ENCODE results near the gene TMEM131L.

The TMEM131L gene

DNA sequence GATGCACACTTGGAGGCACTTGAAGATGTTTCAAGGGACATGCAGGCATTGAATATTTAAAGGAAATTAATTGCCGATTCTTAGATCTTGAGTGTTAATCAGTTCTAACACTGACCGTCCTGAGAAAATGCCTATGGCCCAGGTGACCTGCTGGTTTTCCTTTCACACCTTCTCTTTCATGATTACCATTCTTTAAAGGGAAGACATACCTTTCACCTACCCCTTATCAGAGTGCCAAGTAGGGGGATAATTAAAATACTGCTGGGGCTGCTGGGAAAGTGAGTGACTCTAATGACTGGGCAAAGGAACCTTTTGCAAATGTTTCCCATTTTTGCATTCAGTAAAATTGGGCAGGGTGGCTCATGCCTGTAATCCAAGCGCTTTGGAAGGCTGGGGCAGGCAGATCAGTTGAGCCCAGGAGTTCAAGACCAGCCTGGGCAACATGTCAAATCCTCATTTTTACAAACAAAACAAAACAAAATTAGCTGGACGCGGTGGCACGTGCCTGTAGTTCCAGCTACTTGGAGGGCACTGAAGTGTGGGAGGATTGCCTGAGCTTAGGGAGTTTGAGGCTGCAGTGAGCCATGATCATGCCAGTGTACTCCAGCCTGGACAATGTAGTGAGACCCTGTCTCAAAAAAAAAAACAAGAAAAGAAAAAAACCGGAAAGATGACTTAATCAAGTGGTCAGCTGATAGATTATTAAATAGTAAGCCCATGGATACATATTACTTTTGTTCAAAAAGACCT is 44.3 kb downstream of the TMEM131L start:
- peaks cover 55% of the 10 kb centered on the region for H3K4me1 ChIP-seq (ENCODE audit: control insufficient read depth, insufficient read depth, low read length)

DNA sequence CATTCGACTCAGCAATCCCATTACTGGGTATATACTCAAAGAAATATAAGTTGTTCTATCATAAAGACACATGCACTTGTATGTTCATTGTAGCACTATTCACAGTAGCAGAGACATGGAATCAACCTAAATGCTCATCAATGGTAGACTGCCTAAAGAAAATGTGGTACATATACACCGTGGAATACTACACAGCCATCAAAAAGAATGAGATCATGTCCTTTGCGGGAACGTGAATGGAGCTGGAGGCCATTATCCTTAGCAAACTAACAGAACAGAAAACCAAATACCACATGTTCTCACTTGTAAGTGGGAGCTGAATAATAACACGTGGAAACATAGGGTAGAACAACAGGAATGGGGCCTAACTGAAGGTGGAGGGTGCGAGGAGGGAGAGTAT is 44.9 kb downstream of the TMEM131L start:
- H3K36me3 ChIP-seq (ENCODE audit: insufficient read depth, low read length): no peaks in the 10 kb centered on the region
- H3K9ac ChIP-seq (ENCODE audit: low read depth, low read length): no peak overlapping the region
- no peak overlapping the region for H3K4me2 ChIP-seq (ENCODE audit: low read length)
- no peak overlapping the region for H3K4me3 ChIP-seq (ENCODE audit: low read length)
- H3K9me3 ChIP-seq (replicated peaks; ENCODE audit: low read length): no peaks in the 10 kb centered on the region
- peaks cover 53% of the 10 kb centered on the region for H3K4me1 ChIP-seq (ENCODE audit: control insufficient read depth, insufficient read depth, low read length)
- no peaks in the 10 kb centered on the region for H3K27me3 ChIP-seq (ENCODE audit: control insufficient read depth, insufficient read depth, low read length)

More for the DNA sequence above, 44.3 kb downstream of the TMEM131L start:
- no peak overlapping the region for H3K9ac ChIP-seq (ENCODE audit: low read depth, low read length)
- no peaks in the 10 kb centered on the region for H3K9me3 ChIP-seq (replicated peaks; ENCODE audit: low read length)
- no peak overlapping the region for H3K4me2 ChIP-seq (ENCODE audit: low read length)
- no peaks in the 10 kb centered on the region for H3K36me3 ChIP-seq (ENCODE audit: insufficient read depth, low read length)
- H3K27me3 ChIP-seq (ENCODE audit: control insufficient read depth, insufficient read depth, low read length): no peaks in the 10 kb centered on the region
- H3K4me3 ChIP-seq (ENCODE audit: low read length): no peak overlapping the region

DNA sequence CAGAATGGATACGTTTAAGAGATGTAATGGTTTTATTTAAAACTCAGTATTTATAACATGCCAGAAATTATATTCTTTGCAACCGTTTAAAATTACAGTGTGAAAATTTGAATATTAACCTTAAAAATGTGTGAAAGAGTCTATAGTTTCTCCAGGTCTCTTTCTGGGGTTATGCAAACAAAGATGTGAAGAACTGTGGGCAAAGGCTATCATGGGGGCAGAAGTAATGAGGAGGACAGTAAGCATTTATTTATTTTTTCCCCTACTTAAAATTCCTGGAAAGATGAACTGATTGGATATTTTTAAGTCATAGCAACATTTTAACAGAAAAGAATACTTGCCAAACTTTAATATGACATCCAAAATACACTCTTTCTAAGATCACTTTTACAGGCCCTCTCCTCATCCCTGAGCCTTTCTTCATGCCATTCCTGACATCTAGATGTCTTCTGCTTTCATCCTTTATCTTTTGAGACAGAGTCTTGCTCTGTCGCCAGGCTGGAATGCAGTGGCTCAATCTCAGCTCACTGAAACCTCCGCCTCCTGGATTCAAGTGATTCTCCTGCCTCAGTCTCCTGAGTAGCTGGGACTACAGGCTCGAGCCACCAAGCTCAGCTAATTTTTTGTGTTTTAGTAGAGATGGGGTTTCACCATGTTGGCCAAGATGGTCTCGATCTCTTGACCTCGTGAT is 46.1 kb downstream of the TMEM131L start:
- Histone ChIP-seq H3K4me2 (ENCODE audit: low read length) (peak overlapping the region; percentile 63), H3K4me3 (ENCODE audit: low read length) (no peak overlapping the region), H3K9ac (ENCODE audit: low read depth, low read length) (no peak overlapping the region), H3K36me3 (ENCODE audit: insufficient read depth, low read length) (no peaks in the 10 kb centered on the region), H3K27me3 (ENCODE audit: control insufficient read depth, insufficient read depth, low read length) (no peaks in the 10 kb centered on the region), H3K4me1 (ENCODE audit: control insufficient read depth, insufficient read depth, low read length) (peaks cover 43% of the 10 kb centered on the region), H3K9me3 (replicated peaks; ENCODE audit: low read length) (no peaks in the 10 kb centered on the region)

DNA sequence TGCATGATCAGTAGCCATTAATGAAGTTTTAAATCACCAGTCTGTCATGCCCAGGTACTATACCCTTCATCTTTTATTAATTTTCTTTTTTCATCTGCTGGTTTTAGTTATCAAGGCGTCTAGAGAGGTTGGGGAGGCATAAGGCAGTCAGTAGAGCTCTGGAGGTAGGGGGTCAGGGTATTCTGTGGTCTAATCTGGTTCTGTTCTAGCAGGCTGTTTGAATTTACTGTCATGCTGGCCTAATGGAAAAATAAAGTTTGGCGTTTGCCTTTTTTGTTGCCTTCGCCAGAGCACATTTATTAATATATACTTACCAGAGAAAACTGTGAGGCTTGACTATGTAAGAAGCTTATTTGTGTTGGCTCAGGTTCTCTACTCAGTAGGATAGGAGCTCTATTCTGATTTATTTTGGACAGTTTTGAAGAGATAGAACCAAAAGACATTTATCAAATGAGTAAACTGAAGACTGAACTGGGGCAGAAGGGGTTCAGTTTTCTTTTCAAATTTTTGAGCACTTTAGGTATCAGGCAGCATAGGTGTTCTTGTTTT is 46.9 kb downstream of the TMEM131L start:
- Histone ChIP-seq H3K4me3 (ENCODE audit: low read length) (no peak overlapping the region), H3K27me3 (ENCODE audit: control insufficient read depth, insufficient read depth, low read length) (no peaks in the 10 kb centered on the region), H3K36me3 (ENCODE audit: insufficient read depth, low read length) (no peaks in the 10 kb centered on the region), H3K9ac (ENCODE audit: low read depth, low read length) (peak overlapping the region; percentile 50), H3K4me2 (ENCODE audit: low read length) (peak overlapping the region; percentile 63), H3K9me3 (replicated peaks; ENCODE audit: low read length) (no peaks in the 10 kb centered on the region), H3K4me1 (ENCODE audit: control insufficient read depth, insufficient read depth, low read length) (peaks cover 39% of the 10 kb centered on the region)

DNA sequence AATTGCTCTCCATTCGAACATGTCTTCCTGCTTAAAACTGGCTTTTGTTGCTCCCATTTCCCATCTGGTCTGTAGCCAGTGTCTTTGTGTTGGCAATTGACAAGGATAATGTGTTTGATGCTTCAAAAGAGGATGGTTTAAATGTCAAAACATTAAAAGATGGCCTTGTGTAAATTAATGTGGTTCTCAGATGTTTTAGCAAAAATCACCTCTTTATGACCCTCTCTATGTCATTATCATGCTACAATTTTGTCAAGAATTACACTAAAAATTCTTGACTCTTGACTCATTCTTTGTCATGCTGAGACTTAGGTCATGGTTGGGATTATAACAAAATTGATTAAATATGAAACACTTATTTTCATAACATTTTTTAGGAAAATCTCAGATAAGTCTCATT is 47.4 kb downstream of the TMEM131L start:
- Histone ChIP-seq H3K36me3 (ENCODE audit: insufficient read depth, low read length) (no peaks in the 10 kb centered on the region), H3K27me3 (ENCODE audit: control insufficient read depth, insufficient read depth, low read length) (no peaks in the 10 kb centered on the region), H3K9me3 (replicated peaks; ENCODE audit: low read length) (no peaks in the 10 kb centered on the region), H3K4me2 (ENCODE audit: low read length) (peak overlapping the region; percentile 63), H3K4me1 (ENCODE audit: control insufficient read depth, insufficient read depth, low read length) (peaks cover 45% of the 10 kb centered on the region), H3K9ac (ENCODE audit: low read depth, low read length) (no peak overlapping the region), H3K4me3 (ENCODE audit: low read length) (peak overlapping the region; percentile 41)

DNA sequence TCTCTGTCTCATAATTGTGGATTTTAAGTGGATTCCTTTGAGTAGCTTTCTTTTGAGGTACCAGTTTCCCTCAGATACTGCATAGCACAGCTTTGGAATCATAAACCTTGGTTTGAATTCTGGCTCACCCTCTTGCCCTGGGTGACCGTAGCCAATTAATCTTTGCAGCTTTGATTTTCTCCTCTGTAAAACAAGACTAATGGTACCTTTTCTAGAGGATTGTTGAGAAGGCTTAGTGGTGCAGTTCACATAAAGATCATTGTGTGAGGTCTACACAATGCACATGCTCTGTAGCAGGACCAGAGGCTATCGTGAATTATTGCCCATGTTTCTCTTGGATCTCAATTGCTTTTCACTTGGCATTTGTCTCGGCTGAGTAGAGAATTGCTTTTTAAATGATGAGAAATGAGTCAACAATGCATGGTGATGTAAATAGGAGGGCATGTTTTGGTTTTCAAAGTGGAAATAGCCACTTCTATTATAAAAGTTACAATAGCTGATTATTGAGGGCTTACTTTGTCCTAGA is 47.9 kb downstream of the TMEM131L start:
- H3K4me3 ChIP-seq (ENCODE audit: low read length): peak overlapping the region; percentile 41
- H3K4me1 ChIP-seq (ENCODE audit: control insufficient read depth, insufficient read depth, low read length): peaks cover 49% of the 10 kb centered on the region
- peak overlapping the region; percentile 42 for H3K9ac ChIP-seq (ENCODE audit: low read depth, low read length)
- no peaks in the 10 kb centered on the region for H3K27me3 ChIP-seq (ENCODE audit: control insufficient read depth, insufficient read depth, low read length)
- peak overlapping the region; percentile 63 for H3K4me2 ChIP-seq (ENCODE audit: low read length)
- no peaks in the 10 kb centered on the region for H3K9me3 ChIP-seq (replicated peaks; ENCODE audit: low read length)
- H3K36me3 ChIP-seq (ENCODE audit: insufficient read depth, low read length): no peaks in the 10 kb centered on the region

DNA sequence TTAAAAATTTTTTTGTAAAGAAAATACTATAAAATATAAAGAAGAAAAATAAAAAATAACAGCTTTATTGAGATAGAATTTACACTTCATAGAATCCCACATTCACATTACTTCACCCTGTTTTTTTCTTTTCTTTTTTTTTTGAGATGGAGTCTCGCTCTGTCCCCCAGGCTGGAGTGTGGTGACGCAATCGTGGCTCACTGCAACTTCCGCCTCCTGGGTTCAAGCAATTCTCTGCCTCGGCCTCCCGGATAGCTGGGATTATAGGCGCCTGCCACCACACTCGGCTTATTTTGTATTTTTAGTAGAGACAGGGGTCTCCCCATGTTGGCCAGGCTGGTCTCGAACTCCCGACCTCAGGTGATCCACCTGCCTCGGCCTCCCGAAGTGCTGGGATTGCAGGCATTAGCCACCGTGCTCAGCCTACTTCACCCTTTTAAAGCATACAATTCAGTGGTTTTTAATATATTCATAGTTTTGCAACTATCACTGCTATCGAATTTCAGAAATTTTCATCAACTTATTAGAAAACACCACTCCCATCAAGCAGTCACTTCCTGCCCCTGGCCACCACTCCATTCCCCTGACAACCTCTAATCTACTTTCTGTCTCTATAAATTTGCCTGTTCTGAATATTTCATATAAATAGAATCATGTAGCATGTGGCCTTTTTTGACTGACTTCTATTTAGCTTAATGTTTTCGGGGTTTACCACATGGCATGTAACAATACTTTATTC is 48.7 kb downstream of the TMEM131L start:
- peak overlapping the region; percentile 63 for H3K4me2 ChIP-seq (ENCODE audit: low read length)
- H3K4me3 ChIP-seq (ENCODE audit: low read length): no peak overlapping the region
- no peaks in the 10 kb centered on the region for H3K27me3 ChIP-seq (ENCODE audit: control insufficient read depth, insufficient read depth, low read length)
- peaks cover 54% of the 10 kb centered on the region for H3K4me1 ChIP-seq (ENCODE audit: control insufficient read depth, insufficient read depth, low read length)
- no peaks in the 10 kb centered on the region for H3K9me3 ChIP-seq (replicated peaks; ENCODE audit: low read length)
- H3K36me3 ChIP-seq (ENCODE audit: insufficient read depth, low read length): no peaks in the 10 kb centered on the region
- peak overlapping the region; percentile 40 for H3K9ac ChIP-seq (ENCODE audit: low read depth, low read length)

DNA sequence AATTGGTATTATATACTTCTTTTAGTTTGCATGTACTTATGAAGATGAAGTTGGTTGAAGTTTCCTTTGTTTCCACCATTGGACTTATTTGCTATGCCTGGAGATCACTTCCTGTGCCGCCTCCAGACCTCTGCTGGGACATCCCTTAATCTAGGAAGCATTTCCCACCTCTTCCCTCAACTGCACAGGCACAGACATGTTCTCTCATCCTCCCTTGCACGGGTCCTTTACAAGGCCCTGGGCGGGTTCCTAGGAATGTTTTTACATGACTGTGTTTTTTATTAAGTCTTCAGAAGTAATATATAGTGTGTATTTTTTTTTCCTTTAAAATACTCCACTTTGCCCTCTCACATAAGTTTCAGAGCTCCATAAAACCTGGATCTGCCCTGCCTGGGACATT is 51.0 kb downstream of the TMEM131L start:
- Histone ChIP-seq H3K4me1 (ENCODE audit: control insufficient read depth, insufficient read depth, low read length) (peaks cover 58% of the 10 kb centered on the region), H3K4me2 (ENCODE audit: low read length) (no peak overlapping the region), H3K27me3 (ENCODE audit: control insufficient read depth, insufficient read depth, low read length) (no peaks in the 10 kb centered on the region), H3K9me3 (replicated peaks; ENCODE audit: low read length) (no peaks in the 10 kb centered on the region), H3K4me3 (ENCODE audit: low read length) (no peak overlapping the region), H3K9ac (ENCODE audit: low read depth, low read length) (no peak overlapping the region), H3K36me3 (ENCODE audit: insufficient read depth, low read length) (no peaks in the 10 kb centered on the region)

DNA sequence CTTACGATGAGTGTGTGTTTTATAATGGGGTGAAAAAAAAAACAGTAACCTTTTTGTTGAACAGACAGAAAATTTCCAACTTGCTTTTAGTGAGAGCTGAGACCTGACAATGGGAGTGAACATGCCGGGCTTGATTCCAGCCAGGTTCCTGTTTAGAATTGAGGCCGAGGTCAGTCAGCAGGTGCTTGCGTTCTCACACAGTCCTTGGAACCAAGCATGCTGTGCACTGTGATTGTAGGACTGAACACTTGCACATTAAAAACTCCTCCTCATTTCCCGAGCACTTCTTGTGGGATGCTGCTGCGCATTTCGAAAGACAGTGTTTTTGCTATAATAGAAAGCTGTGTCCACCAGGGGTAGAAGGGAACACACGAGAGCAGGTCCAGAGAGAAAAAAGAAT is 51.8 kb downstream of the TMEM131L start:
- H3K4me1 ChIP-seq (ENCODE audit: control insufficient read depth, insufficient read depth, low read length): peaks cover 49% of the 10 kb centered on the region
- H3K9ac ChIP-seq (ENCODE audit: low read depth, low read length): no peak overlapping the region
- H3K36me3 ChIP-seq (ENCODE audit: insufficient read depth, low read length): no peaks in the 10 kb centered on the region
- H3K9me3 ChIP-seq (replicated peaks; ENCODE audit: low read length): no peaks in the 10 kb centered on the region
- no peaks in the 10 kb centered on the region for H3K27me3 ChIP-seq (ENCODE audit: control insufficient read depth, insufficient read depth, low read length)
- H3K4me3 ChIP-seq (ENCODE audit: low read length): no peak overlapping the region
- H3K4me2 ChIP-seq (ENCODE audit: low read length): peak overlapping the region; percentile 82

DNA sequence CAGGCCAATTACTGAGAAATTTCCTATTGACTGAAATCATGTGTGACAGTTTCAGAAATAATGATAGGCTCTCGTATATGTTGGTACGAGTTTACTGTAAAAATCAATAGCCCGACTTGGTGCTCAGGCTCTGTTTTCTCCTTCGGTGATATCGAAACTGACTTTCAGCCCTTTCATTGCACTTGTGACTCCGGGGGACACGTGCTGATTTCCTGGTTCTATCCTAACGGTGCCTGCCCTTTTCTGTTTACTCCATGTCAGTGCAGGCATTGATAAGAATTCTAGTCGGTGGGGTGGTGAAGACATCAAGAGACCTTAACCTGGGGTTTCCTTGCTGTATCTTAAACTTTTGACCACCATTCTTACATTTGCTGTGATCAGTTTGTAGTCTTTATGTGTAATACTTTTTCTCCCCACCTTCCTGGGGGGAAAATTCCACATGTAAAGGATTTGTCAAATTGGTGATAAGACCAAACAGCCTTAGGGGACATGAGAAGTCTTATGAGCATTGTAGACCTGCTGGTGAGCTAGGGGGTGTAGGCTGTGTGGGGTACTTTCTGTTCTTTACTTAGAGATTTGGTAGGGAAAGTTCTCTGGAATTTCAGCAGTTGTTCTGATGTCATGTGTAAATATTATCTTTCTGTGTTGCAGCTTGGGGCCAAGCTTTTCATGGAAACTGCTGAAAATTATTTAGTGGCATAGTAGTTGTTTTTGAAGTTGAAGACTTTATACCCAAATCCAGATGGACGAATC is 52.7 kb downstream of the TMEM131L start:
- Histone ChIP-seq H3K27me3 (ENCODE audit: control insufficient read depth, insufficient read depth, low read length) (no peaks in the 10 kb centered on the region), H3K36me3 (ENCODE audit: insufficient read depth, low read length) (no peaks in the 10 kb centered on the region), H3K9ac (ENCODE audit: low read depth, low read length) (peak overlapping the region; percentile 61), H3K4me2 (ENCODE audit: low read length) (peak overlapping the region; percentile 82), H3K4me3 (ENCODE audit: low read length) (peak overlapping the region; percentile 57), H3K4me1 (ENCODE audit: control insufficient read depth, insufficient read depth, low read length) (peaks cover 41% of the 10 kb centered on the region), H3K9me3 (replicated peaks; ENCODE audit: low read length) (no peaks in the 10 kb centered on the region)

Measured in skeletal muscle satellite cell (primary cell).